Neuronal stem cell (in vitro differentiated cells): ENCODE data around the gene VWA5B2.
A peak's percentile ranks its signal among the peaks of the same experiment; 100 is the strongest.

Source experiments
- DNase-seq: peaks from one replicate; pipeline ENCODE4 v3.0.0-alpha.2; 2013; ENCODE audit warnings: low spot score
- H2AFZ ChIP-seq: one replicate; pipeline ENCODE4 v1.6.1; 2013; ENCODE audit warnings: mild to moderate bottlenecking, low read length, inconsistent platforms
- H2AK5ac ChIP-seq: 2 replicates; pipeline ENCODE4 v1.6.1; 2013; ENCODE audit warnings: low read depth, mild to moderate bottlenecking, inconsistent platforms, low read length, moderate library complexity, mixed read lengths
- H2BK120ac ChIP-seq: 2 replicates; pipeline ENCODE4 v1.6.1; 2013; ENCODE audit warnings: low read depth, mild to moderate bottlenecking, inconsistent platforms, low read length, moderate library complexity, mixed read lengths
- H2BK12ac ChIP-seq: one replicate; pipeline ENCODE4 v1.6.1; 2013; ENCODE audit warnings: low read length, inconsistent platforms
- H2BK15ac ChIP-seq: 2 replicates; pipeline ENCODE4 v1.6.1; 2013; ENCODE audit warnings: mild to moderate bottlenecking, low read length, inconsistent platforms, mixed read lengths
- H2BK5ac ChIP-seq: one replicate; pipeline ENCODE4 v1.6.1; 2013; ENCODE audit warnings: inconsistent platforms, mild to moderate bottlenecking, low read length, moderate library complexity
- H3K14ac ChIP-seq: one replicate; pipeline ENCODE4 v1.6.1; 2013; ENCODE audit warnings: low read length, inconsistent platforms
- H3K18ac ChIP-seq: 2 replicates; pipeline ENCODE4 v1.6.1; 2013; ENCODE audit warnings: low read length, inconsistent platforms
- H3K23ac ChIP-seq: 2 replicates; pipeline ENCODE4 v1.6.1; 2013; ENCODE audit warnings: low read depth, mild to moderate bottlenecking, mixed read lengths, low read length, inconsistent platforms; ENCODE audit not compliant: poor library complexity
- H3K27ac ChIP-seq: replicated peaks from 3 replicates; pipeline ENCODE4 v1.5.1; 2013; ENCODE audit warnings: low read length, inconsistent platforms
- H3K27me3 ChIP-seq, 3 experiments: 2 replicates each; pipeline ENCODE4 v1.6.1; 2013; ENCODE audit warnings: low read length in 3 of 3, mild to moderate bottlenecking in 2 of 3, inconsistent platforms in 1 of 3, low read depth in 1 of 3, mixed read lengths in 1 of 3, moderate library complexity in 1 of 3; ENCODE audit not compliant: control insufficient read depth in 3 of 3, insufficient read depth in 3 of 3
- H3K36me3 ChIP-seq, 2 donors: replicated peaks in 1 of 2; 2 replicates each; pipeline ENCODE4 v1.6.1; 2013; ENCODE audit warnings: low read length in 2 of 2; ENCODE audit not compliant: control insufficient read depth in 2 of 2, insufficient read depth in 2 of 2
- H3K4ac ChIP-seq: 2 replicates; pipeline ENCODE4 v1.6.1; 2013; ENCODE audit warnings: inconsistent platforms, mild to moderate bottlenecking, low read length, moderate library complexity
- H3K4me1 ChIP-seq, 2 donors: 1 replicate in 1 of 2; 2 replicates in 1 of 2; pipeline ENCODE4 v1.6.1; 2013; ENCODE audit warnings: low read length in 2 of 2, low read depth in 1 of 2; ENCODE audit not compliant: control insufficient read depth in 2 of 2, insufficient read depth in 1 of 2
- H3K4me2 ChIP-seq: one replicate; pipeline ENCODE4 v1.6.1; 2013; ENCODE audit warnings: mild to moderate bottlenecking, low read length, inconsistent platforms; ENCODE audit not compliant: insufficient read depth, poor library complexity, severe bottlenecking
- H3K4me3 ChIP-seq, 2 donors: 2 replicates each; pipeline ENCODE4 v1.5.1; 2013; ENCODE audit warnings: low read length in 2 of 2, mild to moderate bottlenecking in 2 of 2, inconsistent platforms in 1 of 2, moderate library complexity in 1 of 2
- H3K79me1 ChIP-seq: one replicate; pipeline ENCODE4 v1.6.1; 2013; ENCODE audit warnings: low read depth, mild to moderate bottlenecking, inconsistent platforms, low read length, moderate library complexity
- H3K9ac ChIP-seq: one replicate; pipeline ENCODE4 v1.6.1; 2013; ENCODE audit warnings: mild to moderate bottlenecking, low read depth, low read length, inconsistent platforms; ENCODE audit not compliant: poor library complexity
- H3K9me3 ChIP-seq, 2 donors: replicated peaks in 1 of 2; 2 replicates each; pipeline versions ENCODE3 to v1.6.1; 2013; ENCODE audit warnings: low read length in 2 of 2, mild to moderate bottlenecking in 2 of 2, inconsistent platforms in 1 of 2, low read depth in 1 of 2, mixed read lengths in 1 of 2, moderate library complexity in 1 of 2; ENCODE audit not compliant: control insufficient read depth in 2 of 2, insufficient read depth in 1 of 2
- H4K8ac ChIP-seq: one replicate; pipeline ENCODE4 v1.6.1; 2013; ENCODE audit warnings: low read depth, mild to moderate bottlenecking, inconsistent platforms, low read length, moderate library complexity
- H4K91ac ChIP-seq: one replicate; pipeline ENCODE4 v1.6.1; 2013; ENCODE audit warnings: low read length, low read depth, mild to moderate bottlenecking, inconsistent platforms; ENCODE audit not compliant: poor library complexity
- WGBS, 2 donors: extraction: QIAGEN DNeasy Blood & Tissue Kit; methylation state at CpG; one replicate each; pipeline ENCODE4 v1.1.7; 2013; ENCODE audit warnings: missing lambda C conversion rate in 2 of 2, mixed read lengths in 1 of 2; ENCODE audit not compliant: insufficient read length in 2 of 2, insufficient replicate concordance in 1 of 2; ENCODE audit errors: extremely low coverage in 2 of 2; 5-methylcytosine and 5-hydroxymethylcytosine counted together

VWA5B2 gene

GRCh38 chr3:184275381-184275701, 46.0 kb downstream of the VWA5B2 start:
- Histone ChIP-seq H3K36me3 (no peaks in the 10 kb centered on the region), H2AFZ (no peak overlapping the region), H2BK5ac (no peak overlapping the region), H3K79me1 (no peaks in the 10 kb centered on the region), H3K4ac (no peak overlapping the region), H2BK120ac (no peak overlapping the region), H3K18ac (no peak overlapping the region), H4K91ac (no peak overlapping the region), H3K9ac (peak overlapping the region; percentile 66), H3K14ac (peak overlapping the region; percentile 3), H4K8ac (peak overlapping the region; percentile 84), H3K23ac (peak overlapping the region; percentile 50), H2BK15ac (no peak overlapping the region), H3K4me3 (no peak overlapping the region), H3K27me3 (peaks cover 3 to 67% (median 33%) of the 10 kb centered on the region in 3 experiments), H3K4me1 (peaks cover 0 to 3% of the 10 kb centered on the region in 2 donors), H3K9me3 (peaks cover 0 to 3% of the 10 kb centered on the region in 2 donors), H3K27ac (no peak overlapping the region), H2BK12ac (peak overlapping the region; percentile 91), H2AK5ac (no peak overlapping the region), H3K4me2 (no peak overlapping the region)
- no CpG with 5 or more reads among the region's 12 CpGs for WGBS, 2 donors
- DNase-seq, result no peak

GRCh38 chr3:184275961-184276910, 46.9 kb downstream of the VWA5B2 start, which contains the start of gene ECE2:
Gene ECE2 (plus strand): TSS chr3:184276022. CDS start chr3:184276154, 132 bp downstream.
- Histone ChIP-seq H3K27me3 (peaks cover 3 to 70% (median 33%) of the 10 kb centered on the region in 3 experiments), H3K79me1 (no peaks in the 10 kb centered on the region), H3K4me3 (peak within 1 kb of the TSS in 1 of 2 donors; percentile 45), H2BK12ac (peak within 1 kb of the TSS; percentile 91), H2AFZ (peak within 1 kb of the TSS; percentile 75), H2BK15ac (no peak within 1 kb of the TSS), H3K18ac (peak within 1 kb of the TSS; percentile 60), H3K4me2 (peak within 1 kb of the TSS; percentile 38), H3K4ac (peak within 1 kb of the TSS; percentile 28), H3K4me1 (peaks cover 0 to 3% of the 10 kb centered on the region in 2 donors), H2BK120ac (no peak within 1 kb of the TSS), H3K36me3 (no peaks in the 10 kb centered on the region), H3K9ac (peak within 1 kb of the TSS; percentile 66), H3K9me3 (peaks cover 0 to 3% of the 10 kb centered on the region in 2 donors), H4K8ac (peak within 1 kb of the TSS; percentile 84), H3K14ac (peak within 1 kb of the TSS; percentile 50), H3K27ac (no peak within 1 kb of the TSS), H2BK5ac (no peak within 1 kb of the TSS), H4K91ac (no peak within 1 kb of the TSS), H2AK5ac (peak within 1 kb of the TSS; percentile 71), H3K23ac (peak within 1 kb of the TSS; percentile 50)
- WGBS, 2 donors, result no CpG with 5 or more reads among the region's 65 CpGs
- DNase-seq, result no peak

GRCh38 chr3:184277366-184277765, 48.0 kb downstream of the VWA5B2 start:
- Histone ChIP-seq H2BK15ac (no peak overlapping the region), H4K8ac (no peak overlapping the region), H3K27ac (no peak overlapping the region), H3K23ac (no peak overlapping the region), H3K79me1 (no peaks in the 10 kb centered on the region), H3K14ac (no peak overlapping the region), H3K36me3 (no peaks in the 10 kb centered on the region), H2BK120ac (no peak overlapping the region), H3K4ac (no peak overlapping the region), H3K4me1 (peaks cover 0 to 3% of the 10 kb centered on the region in 2 donors), H4K91ac (no peak overlapping the region), H3K18ac (no peak overlapping the region), H2BK12ac (no peak overlapping the region), H3K9me3 (peaks cover 0 to 3% of the 10 kb centered on the region in 2 donors), H3K27me3 (peaks cover 3 to 78% (median 33%) of the 10 kb centered on the region in 3 experiments), H3K9ac (no peak overlapping the region), H3K4me2 (no peak overlapping the region), H2AK5ac (peak overlapping the region; percentile 27), H2AFZ (no peak overlapping the region), H2BK5ac (no peak overlapping the region), H3K4me3 (no peak overlapping the region)
- WGBS, 2 donors, result no CpG with 5 or more reads among the region's 6 CpGs
- no peak for DNase-seq

GRCh38 chr3:184282941-184283340, 53.6 kb downstream of the VWA5B2 start:
- H3K14ac ChIP-seq, result no peak overlapping the region
- no CpG with 5 or more reads among the region's 4 CpGs for WGBS, 2 donors
- no peak overlapping the region for H3K23ac ChIP-seq

More at GRCh38 chr3:184282941-184283340, 53.6 kb downstream of the VWA5B2 start:
- no peaks in the 10 kb centered on the region for H3K36me3 ChIP-seq
- no peak for DNase-seq
- no peak overlapping the region for H2AFZ ChIP-seq
- H2BK15ac ChIP-seq, result no peak overlapping the region
- no peaks in the 10 kb centered on the region for H3K9me3 ChIP-seq
- H2BK120ac ChIP-seq, result no peak overlapping the region
- H3K27me3 ChIP-seq, result peaks cover 0 to 46% (median 1%) of the 10 kb centered on the region in 3 experiments
- no peak overlapping the region for H2BK5ac ChIP-seq
- no peak overlapping the region for H3K18ac ChIP-seq
- no peak overlapping the region for H3K4me2 ChIP-seq
- no peaks in the 10 kb centered on the region for H3K79me1 ChIP-seq
- no peak overlapping the region for H3K9ac ChIP-seq
- no peak overlapping the region for H3K27ac ChIP-seq
- peaks cover 0 to 2% of the 10 kb centered on the region in 2 donors for H3K4me1 ChIP-seq
- H2AK5ac ChIP-seq, result no peak overlapping the region
- H4K91ac ChIP-seq, result no peak overlapping the region
- no peak overlapping the region for H3K4me3 ChIP-seq
- no peak overlapping the region for H3K4ac ChIP-seq
- no peak overlapping the region for H2BK12ac ChIP-seq
- no peak overlapping the region for H4K8ac ChIP-seq
